Peyer's patch (tissue), 4 donors: ENCODE results near the gene FER1L5. TPM values are rescaled to one million over a fixed set of nuclear protein-coding genes. Genes with fewer than 3 reads are reported as not detected.

Experiments used
- DNase-seq, 3 donors: peaks; one replicate each; pipeline ENCODE4 v3.0.0-alpha.2; 2017 to 2019
- H3K27ac ChIP-seq, 4 donors: fragments of 200-600 bp; sonication (generic); one replicate each; pipeline ENCODE4 v1.5.1; 2016 to 2019
- H3K27me3 ChIP-seq, 2 donors: fragments of 200-600 bp; sonication (generic); one replicate each; pipeline ENCODE4 v1.5.1; 2019
- H3K36me3 ChIP-seq, 3 donors: fragments of 200-600 bp; sonication (generic); one replicate each; pipeline ENCODE4 v1.5.1; 2016 to 2019
- H3K4me1 ChIP-seq, 4 donors: fragments of 200-600 bp; sonication (generic); one replicate each; pipeline ENCODE4 v1.5.1; 2016 to 2019
- H3K4me3 ChIP-seq, 4 donors: fragments of 200-600 bp; sonication (generic); 1 replicate in 3 of 4; 2 replicates in 1 of 4; pipeline ENCODE4 v1.5.1; 2016 to 2019; ENCODE audit warnings: mild to moderate bottlenecking in 1 of 4
- H3K9me3 ChIP-seq, 4 donors: fragments of 200-600 bp; sonication (generic); one replicate each; pipeline ENCODE4 v1.5.1; 2016 to 2019; ENCODE audit warnings: mild to moderate bottlenecking in 1 of 4
- CTCF ChIP-seq, 6 experiments: fragments of 450-650 bp in 4 of 6; fragments of 200-600 bp in 2 of 6; sonication (generic) in 1 of 6; IDR thresholded peaks; one replicate each; pipeline ENCODE4 v1.5.1; 2017 to 2019; ENCODE audit warnings: antibody characterized with exemption in 6 of 6, mild to moderate bottlenecking in 3 of 6, moderate library complexity in 1 of 6
- POLR2A ChIP-seq, 2 donors: fragments of 450-650 bp; IDR thresholded peaks; one replicate each; pipeline ENCODE4 v1.5.1; 2017; ENCODE audit warnings: antibody characterized with exemption in 2 of 2, mild to moderate bottlenecking in 2 of 2, moderate library complexity in 2 of 2
- total RNA-seq, 4 donors: library from RNA; depleted of rRNA; stranded (reverse); fragments of >200 nt; gene quantifications; one replicate each; pipeline ENCODE4 v1.1.0, GENCODE V29; 2016

Gene FER1L5
- total RNA-seq, 4 donors from 2014 or later, result not detected

- DNase-seq, result no peak
- Histone ChIP-seq H3K9me3 (no peaks in the 10 kb centered on the region), H3K4me1 (no peaks in the 10 kb centered on the region), H3K36me3 (peaks cover 0 to 58% (median 0%) of the 10 kb centered on the region in 3 donors), H3K27me3 (no peaks in the 10 kb centered on the region), H3K4me3 (no peak overlapping the region), H3K27ac (no peak overlapping the region)
- TF ChIP-seq POLR2A (IDR thresholded peaks at IDR 0.05) (no peak), CTCF (IDR thresholded peaks at IDR 0.05) (no peak)
Observed at GRCh38 chr2:96726131-96726530, 83.6 kb downstream of the FER1L5 start.

- TF ChIP-seq POLR2A (IDR thresholded peaks at IDR 0.05) (no peak), CTCF (IDR thresholded peaks at IDR 0.05) (no peak)
- Histone ChIP-seq H3K36me3 (peaks cover 0 to 71% (median 3%) of the 10 kb centered on the region in 3 donors), H3K4me1 (no peaks in the 10 kb centered on the region), H3K4me3 (no peak overlapping the region), H3K27ac (no peak overlapping the region), H3K27me3 (no peaks in the 10 kb centered on the region), H3K9me3 (no peaks in the 10 kb centered on the region)
- DNase-seq, result no peak
Observed at GRCh38 chr2:96727431-96727830, 84.9 kb downstream of the FER1L5 start.

- Histone ChIP-seq H3K9me3 (no peaks in the 10 kb centered on the region), H3K4me3 (no peak overlapping the region), H3K4me1 (no peaks in the 10 kb centered on the region), H3K36me3 (peaks cover 0 to 91% (median 3%) of the 10 kb centered on the region in 3 donors), H3K27me3 (no peaks in the 10 kb centered on the region), H3K27ac (no peak overlapping the region)
- no peak for DNase-seq
- no peak for TF ChIP-seq POLR2A (IDR thresholded peaks at IDR 0.05)
- no peak for TF ChIP-seq CTCF (IDR thresholded peaks at IDR 0.05)
Observed at GRCh38 chr2:96729748-96730147, 87.2 kb downstream of the FER1L5 start.

GRCh38 chr2:96730212-96730611 lies 87.6 kb downstream of the FER1L5 start:
- Histone ChIP-seq H3K9me3 (no peaks in the 10 kb centered on the region), H3K27me3 (no peaks in the 10 kb centered on the region), H3K4me3 (no peak overlapping the region), H3K36me3 (peaks cover 0 to 88% (median 3%) of the 10 kb centered on the region in 3 donors), H3K4me1 (no peaks in the 10 kb centered on the region), H3K27ac (no peak overlapping the region)
- no peak for DNase-seq
- TF ChIP-seq POLR2A (IDR thresholded peaks at IDR 0.05) (no peak), CTCF (IDR thresholded peaks at IDR 0.05) (no peak)

DNA sequence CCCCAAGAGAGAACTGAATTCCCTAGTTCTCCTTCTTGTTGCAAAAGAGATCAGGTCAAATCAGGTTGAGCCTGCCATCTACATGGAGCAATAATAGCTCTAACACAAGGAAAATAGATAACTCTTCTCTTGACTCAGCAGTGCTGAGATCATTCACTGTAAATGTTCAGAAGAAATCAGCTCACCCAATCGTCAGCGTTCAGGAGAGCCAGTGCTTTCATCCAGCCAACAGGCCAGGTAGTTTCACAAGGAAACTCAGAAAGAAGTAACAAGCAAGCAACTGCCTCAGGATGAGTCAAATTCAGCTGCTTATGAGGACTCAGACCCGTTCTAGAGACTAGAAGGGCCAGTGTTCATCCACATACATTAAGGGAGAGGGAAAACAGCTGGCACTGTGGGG lies 91.4 kb downstream of the FER1L5 start:
- Histone ChIP-seq H3K9me3 (no peaks in the 10 kb centered on the region), H3K36me3 (peaks cover 0 to 61% (median 3%) of the 10 kb centered on the region in 3 donors), H3K4me3 (no peak overlapping the region), H3K27me3 (no peaks in the 10 kb centered on the region), H3K4me1 (peaks cover 0 to 10% (median 2%) of the 10 kb centered on the region in 4 donors), H3K27ac (no peak overlapping the region)
- no peak for TF ChIP-seq POLR2A (IDR thresholded peaks at IDR 0.05)
- TF ChIP-seq CTCF (IDR thresholded peaks at IDR 0.05), result no peak
- DNase-seq, result no peak
